ENCODE measurements around the gene UBTD1.
A peak's percentile ranks its signal among the peaks of the same experiment; 100 is the strongest.

Gene UBTD1

GRCh38 chr10:97483921-97484320, 14.8 kb upstream of the UBTD1 start:
- DNase-seq = no peak

DNA sequence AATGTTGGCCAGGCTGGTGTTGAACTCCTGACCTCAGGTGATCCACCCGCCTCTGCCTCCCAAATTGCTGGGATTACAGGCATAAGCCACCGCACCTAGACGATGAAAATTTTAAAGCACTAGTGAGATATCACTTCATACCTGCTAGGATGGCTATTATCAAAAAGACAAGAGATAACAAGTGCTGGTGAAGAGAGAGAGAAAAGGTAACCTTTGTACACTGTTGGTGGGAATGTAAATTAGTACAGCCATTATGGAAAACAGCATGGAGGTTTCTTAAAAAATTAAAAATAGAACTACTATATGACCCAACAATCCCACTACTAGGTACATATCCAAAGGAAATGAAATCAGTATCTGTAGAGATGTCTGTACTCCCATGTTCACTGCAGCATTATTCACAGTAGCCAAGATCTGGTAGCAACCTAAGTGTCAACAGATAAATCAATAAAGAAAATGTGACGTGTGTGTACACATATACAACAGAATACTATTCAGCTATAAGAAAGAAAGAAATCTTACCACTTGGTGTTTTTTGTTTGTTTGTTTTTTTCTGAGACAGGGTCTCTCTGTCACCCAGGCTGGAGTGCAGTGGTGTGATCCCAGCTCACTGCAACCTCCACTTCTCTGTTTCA, 13.0 kb upstream of the UBTD1 start:
- no peak for DNase-seq

GRCh38 chr10:97490592-97490991, 8.1 kb upstream of the UBTD1 start:
- DNase-seq = no peak

DNA sequence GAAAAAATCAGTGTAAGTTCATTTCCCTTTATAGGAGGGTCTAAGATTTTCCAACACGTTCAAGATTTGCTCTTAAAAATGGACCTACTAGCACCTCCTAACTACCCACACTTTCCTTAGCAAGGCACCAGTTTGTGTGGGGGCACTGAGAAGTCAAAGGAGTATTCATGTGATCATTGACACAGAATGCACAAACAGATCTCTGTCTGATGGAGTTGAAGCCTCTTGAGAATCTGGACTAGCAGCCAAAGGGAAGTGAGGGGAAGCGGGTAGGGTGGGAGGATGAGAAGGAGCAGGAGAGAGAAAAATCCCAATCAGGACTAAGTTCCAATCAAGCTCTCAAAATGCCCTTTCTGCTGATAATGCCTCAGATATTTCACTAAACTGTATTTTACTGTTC, 4.6 kb upstream of the UBTD1 start:
- no peak for DNase-seq

- peak; percentile 6 for DNase-seq
Measured at GRCh38 chr10:97494863-97495506, 3.7 kb upstream of the UBTD1 start.

- peak; percentile 82 for DNase-seq
Measured at GRCh38 chr10:97497572-97498075, 1.1 kb upstream of the UBTD1 start.

- peak; percentile 99 for DNase-seq
Measured at GRCh38 chr10:97498076-97498840, 466 bp upstream of the UBTD1 start, which contains the start of gene MMS19. MMS19 (minus strand) TSS chr10:97498422; CDS start chr10:97498384, 38 bp downstream.

DNA sequence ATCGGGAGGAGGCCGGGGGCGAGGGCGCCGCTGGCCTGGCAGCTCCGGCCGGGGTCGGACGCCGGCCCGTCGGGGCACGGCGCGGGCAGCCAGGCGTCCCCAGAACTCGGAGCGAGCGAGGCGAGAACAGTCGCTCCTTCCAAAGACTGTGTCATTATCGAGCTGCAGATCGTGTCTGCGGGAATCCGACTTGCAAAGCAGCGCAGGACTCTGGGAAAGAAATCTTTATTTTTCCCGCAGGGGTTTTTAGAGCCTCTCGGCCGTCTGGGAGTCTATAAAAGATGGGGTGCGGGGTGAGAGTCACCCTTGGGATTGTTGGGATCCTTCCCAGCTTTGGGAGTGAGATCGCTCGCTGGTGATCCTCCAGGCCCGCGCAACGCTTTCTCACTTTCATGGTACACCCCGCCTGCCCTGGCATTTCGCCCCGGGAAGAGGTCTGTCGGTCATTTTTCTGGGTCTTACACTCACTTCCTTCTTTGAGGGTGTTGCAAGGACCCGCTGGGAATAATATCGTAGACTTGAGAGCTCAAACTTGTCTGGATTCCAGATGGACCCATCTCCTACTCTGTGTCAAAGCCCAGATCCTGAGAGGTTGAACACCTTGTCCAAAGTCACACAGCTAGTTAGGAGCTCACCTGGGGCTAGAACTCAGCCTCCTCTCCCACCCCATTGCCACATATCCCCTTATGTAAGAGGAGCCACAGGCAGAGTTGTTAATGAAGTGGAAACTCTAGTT, 1.0 kb downstream of the UBTD1 start:
- DNase-seq = peak; percentile 62

DNA sequence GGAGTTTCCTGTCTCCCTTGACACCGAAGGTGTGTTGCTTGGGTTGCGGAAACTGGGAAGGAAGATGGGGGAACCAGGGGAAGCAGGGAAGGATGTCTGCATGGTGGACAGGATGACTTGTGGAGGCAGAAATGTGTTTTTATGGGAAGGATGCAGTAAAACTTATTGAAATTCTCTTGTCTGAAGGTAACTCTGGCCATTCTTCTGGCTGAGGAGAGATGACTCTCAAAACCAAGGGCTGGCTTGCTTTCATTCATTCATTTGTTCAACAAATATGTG, 1.5 kb downstream of the UBTD1 start:
- no peak for DNase-seq

- DNase-seq = no peak
Measured at GRCh38 chr10:97502916-97503315, 4.2 kb downstream of the UBTD1 start.

DNA sequence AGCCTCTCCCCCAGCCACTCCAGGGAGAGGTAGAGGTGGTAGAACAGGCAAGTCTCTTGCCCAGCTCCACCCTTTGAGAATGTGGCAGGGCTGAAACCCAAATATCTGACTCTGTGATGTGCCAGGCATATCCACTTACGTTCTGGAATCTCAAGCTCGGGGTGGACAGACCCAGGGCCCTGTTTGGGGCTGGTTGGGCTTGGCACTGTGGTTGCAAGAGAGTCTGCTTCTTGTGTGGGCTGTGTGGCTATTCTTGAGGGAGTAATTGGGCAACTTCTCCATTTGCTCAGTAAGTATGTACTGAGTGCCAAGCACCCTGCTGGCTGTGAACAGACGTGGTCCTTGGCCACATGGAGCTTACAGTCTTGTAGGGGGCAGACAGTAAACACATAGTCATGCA, 4.7 kb downstream of the UBTD1 start:
- DNase-seq = no peak

- no peak for DNase-seq
Measured at GRCh38 chr10:97505152-97505551, 6.4 kb downstream of the UBTD1 start.

GRCh38 chr10:97506199-97506991, 7.7 kb downstream of the UBTD1 start:
- no peak for DNase-seq

DNA sequence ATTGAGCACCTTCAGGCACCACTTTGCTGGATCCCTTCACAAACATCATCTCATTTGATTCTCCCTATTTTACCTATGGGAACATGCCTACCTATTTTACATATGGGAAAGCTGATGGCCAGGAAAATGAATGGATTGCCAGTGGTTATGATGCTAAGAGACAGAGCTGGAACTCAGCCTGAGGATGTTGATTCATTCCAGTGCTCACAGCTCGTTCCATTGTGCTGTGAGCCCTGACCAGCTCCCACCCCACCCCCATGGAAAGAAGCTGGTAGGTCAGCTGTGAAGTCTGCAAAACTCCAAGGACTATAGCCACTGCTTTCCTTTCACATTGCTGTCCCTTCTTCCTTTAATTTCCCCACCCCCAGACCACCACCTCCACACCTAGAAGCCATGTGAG, 9.6 kb downstream of the UBTD1 start:
- peak; percentile 53 for DNase-seq

GRCh38 chr10:97509120-97509680, 10.5 kb downstream of the UBTD1 start:
- no peak for DNase-seq

DNA sequence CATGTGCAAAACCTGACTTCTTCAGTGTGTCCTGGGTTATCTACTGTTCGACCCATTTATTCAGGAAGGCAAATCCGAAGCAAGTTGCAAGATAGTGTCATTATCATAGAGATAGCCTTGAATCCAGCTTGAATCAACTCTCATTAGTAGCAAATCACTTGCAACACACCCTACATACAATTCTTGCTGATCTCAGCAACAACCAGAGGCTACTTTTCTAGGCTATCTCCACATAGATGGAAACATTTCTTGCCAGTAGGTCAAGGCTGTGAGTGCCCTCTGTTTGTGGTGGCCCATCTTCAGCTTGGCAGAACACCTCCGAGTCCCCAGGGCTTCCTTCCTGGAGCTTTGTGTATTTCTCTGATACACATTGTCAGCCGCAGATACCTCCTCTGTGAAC, 12.0 kb downstream of the UBTD1 start:
- DNase-seq = no peak

DNA sequence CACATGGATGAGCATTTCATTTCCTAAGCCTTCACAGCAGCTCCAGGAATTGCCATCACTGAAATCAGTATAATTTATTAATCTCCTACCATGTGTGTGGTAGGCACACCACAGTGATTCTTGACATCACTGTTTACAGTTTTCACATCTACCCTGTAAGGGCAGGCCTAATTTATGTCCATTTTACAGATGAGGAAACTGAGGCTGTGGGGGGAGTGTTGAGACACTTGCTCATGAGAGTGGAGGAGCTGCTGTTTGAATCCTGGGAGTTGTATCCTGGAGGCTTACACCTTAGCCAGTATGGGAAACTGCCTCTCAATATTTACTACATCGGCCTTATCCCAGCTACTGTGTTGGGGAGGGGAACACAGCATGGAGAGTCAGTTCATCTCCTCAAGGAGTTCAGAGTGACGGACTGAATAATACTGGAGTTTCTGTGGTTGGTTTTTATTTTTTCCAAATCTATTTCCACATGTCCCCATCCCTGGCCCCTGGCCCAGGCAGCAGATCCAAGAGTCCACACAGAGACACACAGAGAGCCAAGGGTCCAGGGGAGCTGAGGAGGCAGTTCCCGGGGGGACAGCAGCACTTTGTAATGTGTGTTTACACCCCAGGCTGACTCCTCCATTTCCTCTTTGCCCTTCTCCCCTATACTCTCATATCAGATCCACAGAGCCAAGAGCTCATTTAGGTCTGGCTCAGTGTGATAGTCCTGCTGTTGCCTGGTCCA, 13.2 kb downstream of the UBTD1 start:
- DNase-seq = no peak

DNA sequence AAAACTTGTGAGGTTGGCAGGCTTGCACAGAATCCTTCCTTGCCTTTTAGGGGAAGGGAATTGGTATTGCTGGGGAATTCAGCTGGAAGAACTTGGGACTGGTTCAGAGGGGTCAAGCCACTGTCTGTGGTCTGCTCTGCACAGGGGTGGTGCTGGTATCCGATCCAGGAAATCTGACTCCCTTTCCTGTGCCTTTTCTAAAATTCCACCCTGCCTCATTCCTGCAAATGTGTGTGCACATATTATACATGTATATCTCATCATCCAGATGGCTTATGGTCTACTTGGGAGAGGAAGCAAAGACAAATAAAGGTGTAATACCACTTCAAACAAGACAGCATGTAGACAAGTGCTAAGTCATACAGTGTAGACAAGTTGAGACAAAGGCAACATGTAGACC, 14.3 kb downstream of the UBTD1 start:
- DNase-seq = peak; percentile 18

GRCh38 chr10:97514344-97514743, 15.6 kb downstream of the UBTD1 start:
- no peak for DNase-seq

DNA sequence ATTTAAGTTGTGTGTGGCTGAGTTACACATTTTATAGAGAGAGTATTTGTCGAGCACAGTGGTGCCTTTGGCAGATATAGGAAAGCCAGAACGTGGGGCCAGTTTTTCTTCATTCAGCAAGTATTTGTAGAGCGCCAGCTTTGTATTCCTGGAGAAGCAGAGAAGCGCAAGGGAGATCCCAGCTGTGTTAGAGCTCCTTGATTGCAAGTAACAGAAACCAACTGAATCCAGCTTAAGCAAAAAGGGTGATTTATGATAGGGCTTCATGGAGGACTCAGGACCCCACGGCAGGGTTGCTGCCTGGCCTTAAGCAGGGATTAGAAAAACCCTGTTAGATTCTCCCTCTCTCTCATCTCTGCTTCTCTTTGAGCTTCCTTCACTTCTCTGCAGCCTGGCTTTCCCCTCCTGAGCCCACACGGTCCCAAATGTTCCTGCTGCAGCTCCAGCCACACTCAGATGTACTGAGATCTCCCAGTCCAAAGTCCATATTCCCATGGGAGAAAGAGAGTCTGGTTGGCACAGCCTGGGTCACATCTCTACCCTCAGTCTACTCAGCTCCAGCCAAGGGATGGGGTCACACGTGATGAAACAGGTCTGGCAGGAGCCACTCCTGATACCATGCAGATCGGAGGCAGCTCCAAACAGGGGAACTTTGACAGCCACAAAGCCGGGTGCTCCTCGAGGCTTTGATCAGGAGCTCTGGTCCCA, 16.7 kb downstream of the UBTD1 start:
- no peak for DNase-seq
